Lower leg skin (tissue), 4 donors: Measurements from ENCODE around the gene C17orf107. TPM values are rescaled to one million over a fixed set of nuclear protein-coding genes. Genes with fewer than 3 reads are reported as not detected.
"Not testable (repeated sequence)": the region's sequence is repeated elsewhere in the genome, so short reads cannot be mapped to it uniquely, and the experiment has no call there.

Experiments used
- DNase-seq, 2 donors: peaks; one replicate each; pipeline ENCODE4 v3.0.0-alpha.2; 2019; ENCODE audit warnings: low spot score in 2 of 2
- H3K4me3 ChIP-seq: fragments of 200-600 bp; sonication (generic); 2 replicates; pipeline ENCODE4 v1.5.1; 2017; ENCODE audit warnings: mild to moderate bottlenecking, low read depth; ENCODE audit not compliant: poor library complexity, severe bottlenecking
- CTCF ChIP-seq, 3 donors: fragments of 450-650 bp; IDR thresholded peaks; one replicate each; pipeline ENCODE4 v1.5.1; 2016; ENCODE audit warnings: antibody characterized with exemption in 3 of 3, mild to moderate bottlenecking in 3 of 3, moderate library complexity in 2 of 3
- POLR2A ChIP-seq, 2 donors: fragments of 450-650 bp; IDR thresholded peaks; one replicate each; pipeline ENCODE4 v1.6.1; 2016 to 2017; ENCODE audit warnings: antibody characterized with exemption in 2 of 2, mild to moderate bottlenecking in 1 of 2, moderate library complexity in 1 of 2
- WGBS, 2 donors: methylation state at CpG; one replicate each; pipeline ENCODE4 v1.1.5; 2018; 5-methylcytosine and 5-hydroxymethylcytosine counted together
- intact Hi-C: fragments of 100-400 bp; cut with DNase I; formaldehyde crosslinking; loops from one replicate; pipeline ENCODE4 v1.15.0; 2023; ENCODE audit warnings: low total_unique reads
- total RNA-seq, 4 donors: library from RNA; depleted of rRNA; stranded (reverse); fragments of >200 nt; gene quantifications; one replicate each; pipeline ENCODE4 v1.1.0, GENCODE V29; 2016

The C17orf107 gene
- total RNA-seq, 4 donors from 2014 or later = 7.0 to 13.4 (median 10.1) TPM

DNA sequence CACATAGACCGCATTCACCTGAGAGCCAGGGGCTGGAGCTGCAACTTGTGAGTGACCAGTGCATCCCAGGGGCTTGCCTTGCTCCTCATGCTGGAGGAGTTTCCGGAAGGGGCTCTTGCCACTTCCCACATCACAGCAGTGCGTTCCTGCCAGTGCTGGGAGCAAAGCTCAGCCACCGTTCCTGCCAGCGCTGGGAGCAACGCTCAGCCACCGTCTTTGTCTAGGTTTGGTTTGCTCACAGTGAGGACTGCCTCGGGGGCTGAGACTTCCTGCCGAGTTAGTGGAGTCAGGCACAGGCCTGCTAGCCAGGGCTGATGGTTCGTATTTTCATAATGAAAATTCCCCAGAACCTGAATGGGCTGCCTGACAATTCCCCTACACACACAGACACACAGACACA is 9.0 kb downstream of the C17orf107 start:
- 19 to 40% methylated on average over 10 of the region's 10 CpGs for WGBS, 2 donors
- no peak overlapping the region for H3K4me3 ChIP-seq
- DNase-seq = no peak
- TF ChIP-seq CTCF (IDR thresholded peaks at IDR 0.05) = no peak
- TF ChIP-seq POLR2A (IDR thresholded peaks at IDR 0.05) = no peak
- intact Hi-C loops = loop anchor here (5.0 kb wide), 1 partner anchor 89 kb away; the partner anchor contains the start of genes INCA1 and KIF1C

DNA sequence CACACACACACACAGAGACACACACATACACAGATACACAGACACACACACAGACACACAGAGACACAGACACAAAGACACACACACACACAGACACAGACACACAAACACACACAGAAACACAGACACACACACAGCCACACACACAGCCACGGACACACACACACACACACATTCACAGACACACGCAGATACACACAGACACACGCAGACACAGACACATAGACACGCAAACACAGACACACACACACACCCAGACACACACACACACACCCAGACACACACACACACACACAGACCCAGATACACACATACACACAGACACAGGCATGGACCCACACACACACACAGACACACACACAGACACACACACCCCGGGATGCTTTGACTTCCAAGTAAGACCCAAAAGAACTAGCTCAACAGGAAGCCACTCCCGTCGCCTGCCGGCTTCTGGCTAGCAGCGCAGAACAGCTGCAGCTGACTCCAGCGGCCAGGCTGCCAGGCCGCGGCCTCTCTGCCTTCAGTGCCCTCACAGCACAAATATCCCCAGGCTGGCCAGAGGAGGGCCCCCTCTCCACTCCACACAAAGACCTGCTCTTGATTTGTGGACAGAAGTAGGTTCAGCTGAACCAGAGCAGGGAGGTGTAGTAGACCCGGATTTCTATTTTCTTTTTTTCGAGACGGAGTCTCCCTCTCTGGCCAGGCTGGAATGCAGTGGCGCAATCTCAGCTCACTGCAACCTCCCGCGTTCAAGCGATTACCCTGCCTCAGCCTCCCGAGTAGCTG is 9.6 kb downstream of the C17orf107 start:
- intact Hi-C loops = loop anchor here (5.0 kb wide), 1 partner anchor 88 kb away; the partner anchor contains the start of genes INCA1 and KIF1C
- TF ChIP-seq POLR2A (IDR thresholded peaks at IDR 0.05) (no peak), CTCF (IDR thresholded peaks at IDR 0.05) (peak in 1 of 3 donors; percentile 32)
- WGBS, 2 donors = 11 to 13% methylated on average over 12 to 19 of the region's 20 CpGs
- no peak overlapping the region for H3K4me3 ChIP-seq
- peak; percentile 92 to 97 for DNase-seq

- TF ChIP-seq POLR2A (IDR thresholded peaks at IDR 0.05) = no peak
- TF ChIP-seq CTCF (IDR thresholded peaks at IDR 0.05) = no peak
- no peak for DNase-seq
- 72 to 86% methylated on average over 1 of the region's 1 CpG for WGBS, 2 donors
- intact Hi-C loops = no loop called here
- no peak overlapping the region for H3K4me3 ChIP-seq
Measured at GRCh38 chr17:4913994-4914393, 14.7 kb downstream of the C17orf107 start.

DNA sequence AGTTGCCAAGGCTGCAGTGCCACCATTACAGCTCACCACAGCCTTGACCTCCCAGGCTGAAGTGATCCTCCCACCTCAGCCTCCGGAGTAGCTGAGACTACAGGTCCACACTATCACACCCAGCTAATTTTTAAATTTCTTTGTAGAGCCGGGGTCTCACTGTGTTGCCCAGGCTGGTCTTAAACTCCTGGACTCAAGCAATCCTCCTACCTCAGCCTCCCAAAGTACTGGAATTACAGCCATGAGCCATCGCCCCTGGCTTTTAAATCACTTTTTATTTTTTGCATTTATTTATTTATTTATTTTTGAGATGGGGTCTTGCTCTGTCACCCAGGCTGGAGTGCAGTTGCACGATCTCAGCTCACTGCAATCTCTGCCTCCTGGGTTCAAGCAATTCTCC is 15.2 kb downstream of the C17orf107 start:
- 93% methylated on average over 4 of the region's 4 CpGs for WGBS, 2 donors
- H3K4me3 ChIP-seq, DNase-seq, intact Hi-C loops: not testable (repeated sequence)

GRCh38 chr17:4919511-4920047 is 20.2 kb downstream of the C17orf107 start:
- WGBS, 2 donors = 60 to 62% methylated on average over 8 of the region's 8 CpGs
- TF ChIP-seq CTCF (IDR thresholded peaks at IDR 0.05) (no peak), POLR2A (IDR thresholded peaks at IDR 0.05) (no peak)
- intact Hi-C loops = no loop called here
- H3K4me3 ChIP-seq = no peak overlapping the region
- DNase-seq = no peak

DNA sequence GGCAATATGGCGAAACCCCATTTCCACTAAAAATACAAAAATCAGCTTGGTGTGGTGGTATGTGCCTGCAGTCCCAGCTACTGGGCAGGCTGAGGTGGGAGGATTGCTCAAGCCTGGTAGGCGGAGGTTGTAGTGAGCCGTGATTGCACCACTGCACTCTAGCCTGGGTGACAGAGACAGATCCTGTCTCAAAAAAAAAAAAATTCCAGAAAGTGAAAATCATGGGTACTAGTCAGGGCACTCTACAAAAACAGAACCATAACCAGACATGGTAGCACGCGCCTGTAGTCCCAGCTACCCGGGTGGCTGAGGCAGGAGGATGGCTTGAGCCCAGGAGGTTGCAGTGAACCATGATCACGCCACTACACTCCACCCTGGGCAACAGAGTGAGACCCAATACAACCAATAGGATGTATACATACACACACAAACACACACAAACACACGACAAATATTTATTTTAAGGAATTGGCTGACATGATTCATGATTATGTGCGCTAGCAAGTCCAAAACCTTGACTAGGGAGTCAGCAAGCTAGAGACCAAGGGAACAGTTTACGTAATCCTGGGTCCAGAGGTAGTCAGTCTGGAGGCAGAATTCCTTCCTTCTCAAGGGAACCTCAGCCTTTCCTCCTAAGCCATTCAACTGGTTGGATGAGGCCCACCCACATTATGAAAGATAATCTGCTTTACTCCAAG is 21.2 kb downstream of the C17orf107 start:
- WGBS, 2 donors = 69 to 79% methylated on average over 10 of the region's 10 CpGs
- TF ChIP-seq POLR2A (IDR thresholded peaks at IDR 0.05) = no peak
- no peak for DNase-seq
- intact Hi-C loops = no loop called here
- no peak overlapping the region for H3K4me3 ChIP-seq
